Breast epithelium (tissue), 3 donors: Measurements from ENCODE around the gene PLXNA4.

Experiments
- CTCF ChIP-seq, 3 donors: fragments of 450-650 bp; IDR thresholded peaks; one replicate each; pipeline ENCODE4 v1.5.1; 2016 to 2017; ENCODE audit warnings: antibody characterized with exemption in 3 of 3, mild to moderate bottlenecking in 3 of 3, moderate library complexity in 3 of 3
- POLR2A ChIP-seq: fragments of 450-650 bp; IDR thresholded peaks from one replicate; pipeline ENCODE4 v1.6.1; 2016; ENCODE audit warnings: antibody characterized with exemption, mild to moderate bottlenecking, moderate library complexity

GRCh38 chr7:132180481-132180880 lies 395.8 kb downstream of the PLXNA4 start:
- no peak for TF ChIP-seq CTCF (IDR thresholded peaks at IDR 0.05)
- no peak for TF ChIP-seq POLR2A
